ENCODE results near the gene CHST9. TPM values are rescaled to one million over a fixed set of nuclear protein-coding genes. Genes with fewer than 3 reads are reported as not detected.
"Not testable (repeated sequence)": the region's sequence is repeated elsewhere in the genome, so short reads cannot be mapped to it uniquely, and the experiment has no call there.

CHST9 gene
- 1 to 10 TPM; 4.1 to 6.2 (median 4.1) TPM for polyA plus RNA-seq (ENCODE audit: insufficient read length in 3 of 3)

DNA sequence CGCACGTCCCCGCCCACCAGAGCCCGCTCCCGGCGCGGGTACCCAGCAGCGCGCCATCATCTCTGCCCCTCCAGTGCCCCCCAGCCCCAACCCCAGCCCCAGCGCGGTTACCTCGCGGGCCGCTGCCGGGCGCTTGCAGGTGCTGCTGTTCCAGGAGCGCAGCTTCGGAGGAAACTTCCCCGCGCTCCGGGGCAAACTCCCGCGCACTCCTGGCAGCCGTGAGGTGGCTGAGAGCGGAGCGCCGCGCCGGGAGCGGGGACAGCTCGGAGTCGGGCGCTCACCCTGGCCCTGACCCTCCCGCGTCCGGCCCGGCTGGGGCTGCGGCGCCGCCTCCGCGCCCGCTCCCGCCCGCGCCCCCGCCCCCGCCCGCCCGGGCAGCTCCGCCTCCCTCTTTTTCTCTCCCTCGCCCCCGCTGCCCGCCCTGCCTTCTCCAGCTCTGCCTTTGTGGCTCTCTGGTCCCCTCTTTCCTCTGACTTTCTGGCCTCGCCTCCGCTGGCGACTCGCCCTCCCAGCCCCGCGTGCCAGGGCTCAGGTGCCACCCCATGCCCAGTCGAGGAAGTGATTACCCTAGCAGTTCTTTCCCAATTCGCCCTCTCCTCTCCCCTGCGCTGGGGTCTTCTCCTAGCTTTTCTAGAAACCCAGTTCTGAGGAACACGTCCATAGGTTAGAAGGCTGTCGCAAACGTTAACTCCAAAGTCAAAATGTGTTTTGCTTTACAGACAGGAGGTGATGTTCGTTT, at the start of gene CHST9:
TSS of gene CHST9 (minus strand) at position 284 of the 739 bp plus-strand sequence. CDS start 42,499 bp downstream, outside the sequence.
- no peak for DNase-seq (ENCODE audit: low read depth in 3 of 3, low spot score in 2 of 3)

DNA sequence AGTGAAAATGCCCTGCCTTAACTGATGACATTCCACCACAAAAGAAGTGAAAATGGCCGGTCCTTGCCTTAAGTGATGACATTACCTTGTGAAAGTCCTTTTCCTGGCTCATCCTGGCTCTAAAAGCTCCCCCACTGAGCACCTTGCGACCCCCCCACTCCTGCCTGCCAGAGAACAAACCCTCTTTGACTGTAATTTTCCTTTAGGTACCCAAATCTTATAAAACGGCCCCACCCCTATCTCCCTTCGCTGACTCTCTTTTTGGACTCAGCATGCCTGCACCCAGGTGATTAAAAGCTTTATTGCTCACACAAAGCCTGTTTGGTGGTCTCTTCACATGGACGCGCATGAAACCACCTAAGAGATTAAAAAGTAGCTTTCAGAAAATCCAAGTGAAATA, 47.2 kb upstream of the CHST9 start:
- DNase-seq (ENCODE audit: low read depth in 3 of 3, low spot score in 2 of 3) = not testable (repeated sequence)

DNA sequence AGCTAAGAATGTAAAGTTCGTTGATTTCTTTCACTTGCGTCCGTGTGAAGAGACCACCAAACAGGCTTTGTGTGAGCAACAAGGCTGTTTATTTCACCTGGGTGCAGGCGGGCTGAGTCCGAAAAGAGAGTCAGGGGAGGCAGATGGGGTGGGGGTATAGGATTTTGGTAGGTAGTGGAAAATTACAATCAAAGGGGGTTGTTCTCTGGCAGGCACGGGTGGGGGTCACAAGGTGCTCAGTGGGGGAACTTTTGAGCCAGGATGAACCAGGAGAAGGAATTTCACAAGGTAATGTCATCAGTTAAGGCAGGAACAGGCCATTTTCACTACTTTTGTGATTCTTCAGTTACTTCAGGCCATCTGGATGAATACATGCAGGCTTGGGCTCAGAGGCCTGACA, 46.6 kb upstream of the CHST9 start:
- not testable (repeated sequence) for DNase-seq (ENCODE audit: low read depth in 3 of 3, low spot score in 2 of 3)

DNA sequence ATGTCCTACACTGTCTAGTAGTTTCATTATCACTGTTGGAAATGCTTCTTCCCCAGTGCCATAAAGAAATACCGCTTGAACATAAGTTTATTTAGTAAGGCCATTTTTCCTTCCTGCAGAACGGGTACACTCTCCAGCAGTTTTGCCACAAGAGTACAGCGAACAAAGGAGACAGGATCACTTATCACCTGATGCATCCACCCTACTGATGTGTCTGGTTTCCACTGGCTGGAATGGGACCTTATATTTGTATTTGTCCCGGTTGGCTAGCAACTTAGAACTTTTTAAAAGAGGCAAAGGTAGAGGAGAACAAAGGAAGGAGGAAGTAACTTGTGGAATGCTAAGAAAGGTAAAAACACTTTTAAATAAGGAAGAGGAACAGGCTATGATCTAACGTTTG, 46.1 kb upstream of the CHST9 start:
- DNase-seq (ENCODE audit: low read depth in 3 of 3, low spot score in 2 of 3) = not testable (repeated sequence)

DNA sequence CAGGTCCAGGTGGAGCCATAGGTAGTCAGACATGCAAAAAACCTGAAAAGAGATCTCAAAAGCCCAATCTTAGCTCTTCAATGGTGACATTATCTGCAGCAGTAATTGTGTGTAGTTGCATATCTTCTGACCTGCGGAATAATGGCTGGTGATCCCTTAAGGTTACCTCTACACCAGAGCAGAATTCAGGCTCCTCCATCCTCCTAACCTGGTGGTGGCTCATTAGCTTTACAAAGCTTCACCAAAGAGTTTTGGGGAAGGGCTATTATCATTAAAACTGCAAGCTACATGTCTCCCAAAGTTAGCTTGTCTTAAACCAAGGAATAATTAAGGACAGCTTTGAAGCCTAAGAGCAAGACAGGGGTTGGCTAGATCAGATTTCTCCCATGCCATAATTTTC, 42.6 kb upstream of the CHST9 start:
- no peak for DNase-seq (ENCODE audit: low read depth in 3 of 3, low spot score in 2 of 3)

GRCh38 chr18:27226556-27227075, 41.5 kb upstream of the CHST9 start:
- DNase-seq (ENCODE audit: low read depth in 3 of 3, low spot score in 2 of 3) = no peak

DNA sequence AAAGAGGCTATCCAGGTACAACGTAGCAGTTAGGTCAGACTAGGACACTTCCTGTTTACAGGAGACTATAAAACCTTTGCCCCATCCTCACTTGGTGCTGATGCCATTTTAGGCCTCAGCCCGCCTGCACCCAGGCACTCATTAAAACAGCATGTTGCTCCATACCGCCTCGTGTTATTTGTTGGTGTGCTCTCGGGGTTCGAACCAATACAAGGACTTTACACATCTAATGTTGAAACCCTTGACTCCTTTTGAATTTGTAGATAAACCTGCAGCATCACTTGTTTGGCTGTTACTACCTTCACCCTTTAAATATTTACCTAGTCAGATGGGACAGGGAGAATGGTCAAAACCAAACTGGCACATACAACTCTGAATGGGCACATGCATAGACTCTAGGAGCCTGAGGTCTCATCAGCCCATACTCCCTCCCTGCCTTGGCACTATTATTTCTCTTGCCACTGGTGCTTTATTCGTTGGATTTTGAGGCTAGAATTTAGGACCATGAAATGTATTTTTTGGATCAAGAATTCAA, 40.9 kb upstream of the CHST9 start:
- DNase-seq (ENCODE audit: low read depth in 3 of 3, low spot score in 2 of 3) = no peak

DNA sequence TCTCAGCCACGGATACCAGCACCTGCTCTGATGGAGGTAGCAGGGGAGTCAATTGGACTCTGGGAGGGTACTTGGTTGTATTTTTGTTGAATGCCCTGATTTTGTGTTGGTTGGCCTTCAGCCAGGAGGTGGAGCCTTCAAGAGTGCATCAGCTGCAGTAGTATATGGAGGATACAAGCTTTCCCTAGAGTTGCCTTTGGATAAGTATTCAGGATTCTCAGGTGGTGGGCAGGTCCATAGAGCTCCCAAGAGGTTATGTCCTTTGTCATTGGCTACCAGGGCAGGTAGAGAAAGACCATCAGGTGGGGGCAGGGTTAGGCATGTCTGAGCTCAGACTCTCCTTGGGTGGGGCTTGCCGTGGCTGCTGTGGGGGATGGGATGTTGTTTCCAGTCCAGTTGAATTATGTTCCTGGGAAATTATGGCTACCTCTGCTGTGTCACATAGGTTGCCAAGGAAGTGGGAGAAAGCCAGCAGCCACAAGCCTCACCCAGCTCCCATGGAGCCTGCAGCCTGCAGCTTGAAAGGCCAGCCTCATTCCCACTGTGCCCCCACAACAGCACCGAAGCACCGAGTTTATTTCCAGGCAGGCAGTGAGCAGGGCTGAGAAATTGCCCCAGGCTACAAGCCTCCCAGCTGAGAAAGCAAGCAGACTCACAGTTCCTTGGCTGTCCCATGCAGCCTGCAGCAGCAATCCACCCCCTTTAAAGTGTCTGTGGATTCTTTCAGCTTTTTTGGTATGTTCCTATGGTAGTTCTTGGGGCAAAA, 38.6 kb upstream of the CHST9 start:
- DNase-seq (ENCODE audit: low read depth in 3 of 3, low spot score in 2 of 3) = no peak

GRCh38 chr18:27214831-27215230, 29.7 kb upstream of the CHST9 start:
- no peak for DNase-seq (ENCODE audit: low read depth in 3 of 3, low spot score in 2 of 3)

DNA sequence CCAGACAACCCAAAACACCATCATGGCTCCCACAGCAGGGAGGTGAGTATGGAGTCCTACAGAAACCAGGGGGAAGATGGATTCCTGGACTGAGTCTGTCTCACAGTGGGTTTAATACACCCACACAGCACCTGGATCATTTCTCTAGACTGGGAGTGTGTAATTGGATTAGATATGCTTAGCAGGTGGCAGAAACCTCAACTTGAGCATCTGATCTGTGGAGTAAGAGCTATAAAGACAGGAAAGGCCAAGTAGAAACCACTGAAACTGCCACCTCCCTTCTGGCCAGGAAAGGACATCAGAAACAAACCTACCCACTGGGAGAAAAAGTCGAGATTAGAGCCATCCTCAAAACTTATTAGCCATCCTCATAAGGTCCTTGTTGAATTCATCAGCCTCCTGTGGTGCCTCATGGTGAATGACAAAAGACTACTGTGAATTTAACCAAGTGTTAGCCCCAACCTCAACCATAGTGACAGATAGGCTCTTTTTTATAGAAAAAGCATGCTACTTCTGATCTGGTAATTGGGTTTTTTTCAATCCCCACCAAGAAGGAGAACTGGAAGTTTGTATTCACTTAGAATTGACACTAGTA, 28.1 kb upstream of the CHST9 start:
- no peak for DNase-seq (ENCODE audit: low read depth in 3 of 3, low spot score in 2 of 3)

GRCh38 chr18:27211569-27211968, 26.5 kb upstream of the CHST9 start:
- no peak for DNase-seq (ENCODE audit: low read depth in 3 of 3, low spot score in 2 of 3)

DNA sequence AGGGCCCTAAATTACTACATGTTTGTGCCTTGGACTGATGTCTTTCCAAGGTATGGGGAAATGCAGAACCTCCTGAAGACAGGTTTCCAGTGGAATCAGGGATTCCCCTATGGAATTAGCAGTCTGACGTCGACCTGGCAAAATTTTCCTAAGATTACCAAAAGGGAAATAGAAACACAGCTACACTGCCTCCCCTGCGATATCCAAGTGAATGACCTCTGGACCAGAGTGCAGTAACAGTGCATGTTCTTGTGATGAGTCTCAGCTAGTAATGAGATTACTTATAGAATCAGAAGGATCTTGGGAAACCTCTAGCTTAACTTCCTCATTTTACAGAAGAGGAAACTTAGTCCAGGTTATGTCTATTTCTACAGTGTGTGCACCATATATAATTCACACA, 21.3 kb upstream of the CHST9 start:
- DNase-seq (ENCODE audit: low read depth in 3 of 3, low spot score in 2 of 3) = no peak

DNA sequence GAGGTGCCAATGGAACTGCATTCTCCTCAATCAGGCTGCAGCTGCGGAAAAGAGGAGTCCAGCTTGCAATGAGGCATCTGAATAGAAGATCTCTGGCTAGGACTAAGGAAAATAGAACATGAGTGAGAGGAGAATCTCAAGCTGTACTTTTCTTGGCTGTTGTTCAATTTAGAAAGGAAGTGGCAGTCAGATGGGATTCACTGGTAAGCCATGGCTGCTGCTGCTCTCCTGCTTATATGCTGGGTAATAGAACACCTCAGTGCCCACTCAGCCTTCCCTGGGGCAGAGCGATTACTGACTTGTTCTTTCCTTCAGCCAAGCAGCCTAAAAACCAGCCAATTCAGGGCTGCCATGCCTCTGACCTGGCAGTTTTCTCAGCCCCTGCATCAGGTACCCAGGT, 17.6 kb upstream of the CHST9 start:
- no peak for DNase-seq (ENCODE audit: low read depth in 3 of 3, low spot score in 2 of 3)

- DNase-seq (ENCODE audit: low read depth in 3 of 3, low spot score in 2 of 3) = no peak
These were observed 12.9 kb upstream of the CHST9 start for GRCh38 chr18:27198036-27198435.

DNA sequence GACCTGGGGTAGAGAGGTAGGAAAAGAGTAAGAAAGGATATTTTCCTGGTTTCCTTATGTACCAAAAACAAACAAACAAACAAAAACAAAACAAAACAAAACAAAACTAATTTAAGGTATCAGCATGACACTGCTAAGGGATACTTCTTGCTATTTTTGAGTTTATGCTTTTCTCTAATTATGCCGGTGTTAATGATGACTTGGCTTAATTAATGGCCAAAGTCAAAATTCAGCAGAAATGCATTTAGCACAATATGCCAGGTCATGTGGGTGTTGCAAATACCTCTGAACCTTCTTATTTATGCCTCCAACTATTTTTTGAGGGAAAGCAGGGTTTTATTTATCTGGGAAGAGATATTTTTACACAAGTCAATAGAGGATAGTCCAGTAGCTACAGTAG, 3.2 kb upstream of the CHST9 start:
- no peak for DNase-seq (ENCODE audit: low read depth in 3 of 3, low spot score in 2 of 3)

- no peak for DNase-seq (ENCODE audit: low read depth in 3 of 3, low spot score in 2 of 3)
These were observed 789 bp upstream of the CHST9 start for GRCh38 chr18:27185897-27186296.

DNA sequence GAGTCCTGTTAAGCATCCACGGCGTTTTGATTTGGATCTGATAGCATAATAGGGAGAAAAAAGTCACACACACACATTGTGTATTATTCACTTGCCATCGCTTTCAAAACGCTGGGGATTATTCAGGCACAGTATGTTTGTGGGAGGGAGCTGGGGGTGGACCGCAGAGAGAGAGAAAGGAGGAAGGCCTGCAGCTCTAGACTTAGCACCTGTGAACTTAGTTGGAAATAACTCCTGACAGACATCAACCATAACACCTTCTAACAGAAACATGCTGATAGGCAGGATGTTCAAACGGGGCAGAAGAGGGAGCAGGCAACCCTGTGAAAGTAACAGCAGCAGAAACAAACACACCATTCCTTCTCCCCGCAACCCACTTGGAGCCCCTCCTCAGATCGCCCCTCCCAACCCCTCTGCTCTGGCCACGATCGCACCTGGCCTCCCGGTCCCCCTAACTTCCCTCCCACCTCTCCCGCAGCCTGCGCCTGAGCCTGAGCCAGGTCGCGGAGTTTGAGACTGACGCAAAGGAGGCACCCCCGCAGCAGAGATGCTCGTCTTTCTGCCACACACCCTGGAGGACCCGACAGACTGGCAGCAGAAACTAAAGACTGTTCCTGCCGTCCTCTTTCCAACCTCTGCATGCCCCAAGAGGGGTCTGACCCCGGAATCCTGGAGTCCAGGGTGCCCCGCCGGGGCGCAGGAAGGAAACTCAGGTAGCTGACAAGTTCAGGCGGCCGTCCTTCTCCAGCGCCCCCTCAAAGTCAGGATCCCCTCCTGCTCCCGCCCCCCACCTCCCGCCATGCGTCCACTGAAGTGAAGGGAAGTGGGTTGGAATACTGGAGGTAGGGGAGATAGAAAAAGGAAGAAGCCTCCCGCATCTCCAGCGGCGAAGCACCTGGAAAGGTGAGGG, 738 bp downstream of the CHST9 start:
- DNase-seq (ENCODE audit: low read depth in 3 of 3, low spot score in 2 of 3) = no peak

DNA sequence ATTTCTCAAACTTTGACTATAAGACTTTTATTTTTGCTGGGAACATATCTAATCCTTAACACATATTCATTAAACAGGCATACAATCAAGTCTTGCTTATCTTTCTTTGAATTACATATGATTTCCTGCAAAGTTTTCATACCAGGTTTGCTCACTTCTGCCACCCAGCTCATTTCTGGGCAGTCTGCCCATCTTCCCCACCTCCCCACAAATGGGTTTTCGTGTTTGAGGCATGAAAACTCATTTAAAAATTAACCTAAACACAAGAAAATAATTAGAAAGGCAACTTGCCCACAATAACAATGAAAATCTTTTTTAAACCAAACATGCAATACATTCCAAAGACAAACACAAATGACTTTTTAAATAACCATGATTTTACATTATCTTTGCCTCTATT, 3.4 kb downstream of the CHST9 start:
- DNase-seq (ENCODE audit: low read depth in 3 of 3, low spot score in 2 of 3) = no peak

DNA sequence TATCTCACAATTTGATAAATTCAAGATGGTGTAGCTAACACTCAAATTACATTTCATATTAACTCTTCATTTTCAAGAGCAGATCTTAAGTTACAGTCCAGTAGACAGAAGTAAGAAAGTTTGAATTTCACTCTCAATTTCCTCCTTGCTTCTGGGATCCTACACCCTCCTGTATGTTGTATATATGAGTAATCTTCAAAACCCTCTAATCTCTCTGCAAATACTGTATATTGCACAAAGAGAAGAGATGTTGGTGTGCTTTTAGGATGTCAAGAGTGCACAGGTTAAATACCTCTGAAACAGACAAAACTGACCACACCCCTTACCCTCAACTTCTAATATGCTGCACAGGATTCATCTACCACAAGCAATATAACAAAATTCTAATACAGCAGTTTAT, 6.7 kb downstream of the CHST9 start:
- DNase-seq (ENCODE audit: low read depth in 3 of 3, low spot score in 2 of 3) = no peak

DNA sequence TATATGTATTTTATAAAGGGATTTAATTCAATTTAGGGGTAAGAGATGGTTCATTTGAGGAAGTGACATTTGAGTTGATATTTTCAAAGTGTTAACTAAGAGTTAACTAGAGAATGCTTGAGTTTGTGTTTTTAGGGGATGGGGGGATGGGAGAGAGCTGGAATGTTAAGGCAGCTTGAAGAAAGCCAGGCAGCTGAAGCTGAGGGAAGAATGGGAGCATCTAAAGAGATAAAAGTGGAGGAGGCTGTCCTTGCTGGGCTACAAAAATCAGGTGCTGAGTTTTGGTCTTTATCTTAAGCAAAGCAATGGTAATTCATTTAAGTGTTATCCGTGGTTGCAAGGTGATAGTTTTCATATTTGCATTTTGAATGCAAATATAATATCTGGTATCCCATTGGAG, 9.2 kb downstream of the CHST9 start:
- DNase-seq (ENCODE audit: low read depth in 3 of 3, low spot score in 2 of 3) = no peak
